ENCODE results near the gene RASGRP2. TPM values are rescaled to one million over a fixed set of nuclear protein-coding genes. Genes with fewer than 3 reads are reported as not detected.

Gene RASGRP2
- total and polyA plus RNA-seq, 2 of the 8 experiments (the other 6 are each of a cell fraction or from before 2014, with no cell fraction given), result 40.6 to 45.7 TPM

DNA sequence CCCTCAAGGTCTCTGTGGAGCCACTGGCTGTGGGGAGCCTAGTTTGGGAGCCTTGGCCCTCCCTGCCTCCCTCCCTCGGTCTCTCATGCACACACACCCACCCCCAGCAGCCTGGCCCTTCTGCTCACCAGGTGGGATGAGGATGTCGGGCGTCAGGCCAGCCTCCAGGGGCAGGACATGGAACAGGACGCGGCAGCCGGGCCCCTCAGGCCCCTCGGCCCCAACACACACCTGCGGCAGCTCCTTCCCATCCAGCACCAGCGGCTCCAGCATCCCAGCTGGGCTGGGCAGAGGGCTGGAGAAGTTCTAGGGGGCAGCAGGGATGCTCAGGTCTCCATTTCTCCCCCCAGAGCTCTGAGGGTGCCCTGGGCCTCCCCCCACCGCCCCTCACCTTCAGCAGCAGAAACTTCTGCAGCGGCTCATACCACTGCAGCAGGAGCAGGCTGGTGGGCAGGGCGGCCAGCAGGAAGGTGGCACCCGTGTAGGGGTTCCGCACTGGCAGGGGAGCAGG is 47.9 kb upstream of the RASGRP2 start:
- TF ChIP-seq SIX5 (IDR thresholded peaks at IDR 0.05; ENCODE audit: low read depth, low read length), result no peak
- no peak for TF ChIP-seq SRF (IDR thresholded peaks at IDR 0.05; ENCODE audit: low read depth, low read length)
- TF ChIP-seq JUND (IDR thresholded peaks at IDR 0.05; ENCODE audit: low read length), result no peak
- no peak for TF ChIP-seq SP2 (IDR thresholded peaks at IDR 0.05; ENCODE audit: low read length)
- TF ChIP-seq CBX5 (IDR thresholded peaks at IDR 0.05; ENCODE audit: low read depth, low read length), result no peak
- TF ChIP-seq, protein P1, sequence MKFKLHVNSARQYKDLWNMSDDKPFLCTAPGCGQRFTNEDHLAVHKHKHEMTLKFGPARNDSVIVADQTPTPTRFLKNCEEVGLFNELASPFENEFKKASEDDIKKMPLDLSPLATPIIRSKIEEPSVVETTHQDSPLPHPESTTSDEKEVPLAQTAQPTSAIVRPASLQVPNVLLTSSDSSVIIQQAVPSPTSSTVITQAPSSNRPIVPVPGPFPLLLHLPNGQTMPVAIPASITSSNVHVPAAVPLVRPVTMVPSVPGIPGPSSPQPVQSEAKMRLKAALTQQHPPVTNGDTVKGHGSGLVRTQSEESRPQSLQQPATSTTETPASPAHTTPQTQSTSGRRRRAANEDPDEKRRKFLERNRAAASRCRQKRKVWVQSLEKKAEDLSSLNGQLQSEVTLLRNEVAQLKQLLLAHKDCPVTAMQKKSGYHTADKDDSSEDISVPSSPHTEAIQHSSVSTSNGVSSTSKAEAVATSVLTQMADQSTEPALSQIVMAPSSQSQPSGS (IDR thresholded peaks at IDR 0.05; ENCODE audit: low read length), result no peak
- no peak for TF ChIP-seq PHF8 (conservative IDR thresholded peaks at IDR 0.05; ENCODE audit: low read depth, low read length)
- DNase-seq (ENCODE audit: low read depth in 1 of 2, low spot score in 2 of 2) (no peak), FAIRE-seq (no peak)
- Histone ChIP-seq H2BK5ac (ENCODE audit: low read depth, low read length) (no peak overlapping the region), H2BK20ac (ENCODE audit: low read length) (no peak overlapping the region), H3K27ac (ENCODE audit: low read depth, low read length) (no peak overlapping the region), H3K27me3 (replicated peaks in 1 of 4; ENCODE audit: control insufficient read depth in 3 of 4, extremely low read depth in 1 of 4, insufficient read depth in 3 of 4, low read length in 3 of 4) (no peaks in the 10 kb centered on the region), H2BK12ac (ENCODE audit: low read depth, low read length) (no peak overlapping the region), H3K23ac (ENCODE audit: insufficient read length) (no peak overlapping the region), H3K79me1 (ENCODE audit: low read depth, low read length) (no peaks in the 10 kb centered on the region), H3K4me2 (ENCODE audit: insufficient read depth in 1 of 2, low read depth in 2 of 2, low read length in 2 of 2) (no peak overlapping the region), H4K8ac (ENCODE audit: extremely low read depth, insufficient read depth, low read length) (no peak overlapping the region), H4K5ac (ENCODE audit: insufficient read length, low read depth, low read length) (no peak overlapping the region), H3K36me3 (ENCODE audit: control insufficient read depth in 2 of 4, insufficient read depth in 4 of 4, low read length in 3 of 4) (no peaks in the 10 kb centered on the region), H3K9me3 (ENCODE audit: insufficient read depth in 2 of 2, low read depth in 1 of 2, low read length in 1 of 2) (no peaks in the 10 kb centered on the region), H2BK120ac (replicated peaks; ENCODE audit: low read depth, low read length) (no peak overlapping the region), H3K56ac (replicated peaks; ENCODE audit: insufficient read length, low read depth, low read length) (no peak overlapping the region), H3K4me3 (ENCODE audit: extremely low read depth in 1 of 4, insufficient read depth in 2 of 4, low read depth in 3 of 4, low read length in 4 of 4) (no peak overlapping the region), H2AK5ac (ENCODE audit: low read depth, low read length) (no peak overlapping the region), H2AFZ (ENCODE audit: low read length) (no peak overlapping the region), H4K91ac (replicated peaks; ENCODE audit: insufficient read length, low read length) (no peak overlapping the region), H3K4me1 (replicated peaks in 1 of 4; ENCODE audit: control insufficient read depth in 3 of 4, insufficient read depth in 4 of 4, low read length in 3 of 4) (no peaks in the 10 kb centered on the region), H3K9ac (replicated peaks in 1 of 4; ENCODE audit: extremely low read depth in 1 of 4, low read depth in 3 of 4, low read length in 3 of 4) (no peak overlapping the region), H3K14ac (ENCODE audit: insufficient read length) (no peak overlapping the region), H3K23me2 (ENCODE audit: low read depth, low read length) (no peaks in the 10 kb centered on the region), H3K4ac (replicated peaks; ENCODE audit: insufficient read length, low read depth, low read length) (no peak overlapping the region), H4K20me1 (replicated peaks in 1 of 2; ENCODE audit: control insufficient read depth in 1 of 2, insufficient read depth in 2 of 2, low read length in 2 of 2) (peaks cover 2 to 3% of the 10 kb centered on the region in 2 experiments), H3K18ac (ENCODE audit: extremely low read depth, low read length) (no peak overlapping the region), H2BK15ac (ENCODE audit: low read length) (no peak overlapping the region), H3K79me2 (ENCODE audit: control insufficient read depth in 1 of 2, insufficient read depth in 2 of 2, low read length in 2 of 2) (no peaks in the 10 kb centered on the region)
- ChIA-PET CTCF (ENCODE audit: partially characterized antibody) (interaction anchor here (0.7 to 2.3 kb wide), 7 partner anchors 9 to 102 kb away, joined by 3 to 7 read pairs (median 4); no protein-coding TSS in a partner anchor), POLR2A (ENCODE audit: partially characterized antibody) (interaction anchor here (1.1 to 1.3 kb wide), 3 partner anchors 9 to 20 kb away, joined by 3 to 6 read pairs (median 3); no protein-coding TSS in a partner anchor)
- 97% methylated on average over 6 of the region's 14 CpGs; no CpG with 5 or more reads in 1 of the 2 experiments for WGBS, 2 experiments (ENCODE audit: extremely low coverage in 1 of 2, insufficient coverage in 1 of 2, insufficient read length in 1 of 2, insufficient replicate concordance in 2 of 2, low coverage in 1 of 2, low lambda C conversion rate in 2 of 2, missing lambda C conversion rate in 1 of 2)
